ENCODE results near the gene CTNNB1.

- TF ChIP-seq POLR2A (IDR thresholded peaks at IDR 0.05), result no peak
- TF ChIP-seq CTCF (IDR thresholded peaks at IDR 0.05), result no peak
- no peak for TF ChIP-seq POLR2AphosphoS5 (IDR thresholded peaks at IDR 0.05)
Measured at GRCh38 chr3:41234823-41235721, 35.8 kb downstream of the CTNNB1 start.

Data from breast epithelium (tissue), 3 donors.